Measurements from ENCODE around the gene CACNG8.

GRCh38 chr19:53944416-53944815 is 18.3 kb upstream of the CACNG8 start:
- TF ChIP-seq CTCF (IDR thresholded peaks at IDR 0.05), result no peak
- TF ChIP-seq POLR2A (IDR thresholded peaks at IDR 0.05), result no peak

All from adrenal gland (tissue), 5 donors.